ENCODE data around the gene PCYT2. TPM values are rescaled to one million over a fixed set of nuclear protein-coding genes. Genes with fewer than 3 reads are reported as not detected.

The PCYT2 gene
- total RNA-seq, 2 donors from 2014 or later, result 47.5 to 71.6 TPM

DNA sequence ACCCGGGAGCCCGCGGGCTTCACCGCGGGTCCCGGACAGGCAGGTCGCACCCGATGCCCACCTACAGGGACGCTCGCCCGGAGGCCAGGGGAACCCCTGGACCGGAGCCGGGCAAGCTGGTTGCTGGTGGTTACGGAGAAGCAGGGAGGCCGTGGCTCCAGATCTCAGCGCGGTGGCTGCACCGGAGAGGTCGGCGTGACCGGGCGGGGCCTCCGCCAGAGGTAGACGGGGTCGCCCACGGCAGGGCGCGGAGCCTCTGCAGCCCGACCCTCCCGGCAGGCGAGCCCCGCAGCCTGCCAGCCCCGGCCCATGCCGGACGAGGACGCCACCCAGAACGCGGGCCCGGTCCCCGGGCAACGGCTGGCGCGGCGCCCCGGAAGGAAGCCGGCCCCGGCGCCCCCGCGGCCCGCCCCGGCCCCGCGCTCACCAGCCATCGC, 341 bp downstream of the PCYT2 start:
- intact Hi-C loops (cut with DNase I), result no loop called here
- peaks cover 13% of the 10 kb centered on the region for H3K36me3 ChIP-seq
- DNase-seq, result no peak

DNA sequence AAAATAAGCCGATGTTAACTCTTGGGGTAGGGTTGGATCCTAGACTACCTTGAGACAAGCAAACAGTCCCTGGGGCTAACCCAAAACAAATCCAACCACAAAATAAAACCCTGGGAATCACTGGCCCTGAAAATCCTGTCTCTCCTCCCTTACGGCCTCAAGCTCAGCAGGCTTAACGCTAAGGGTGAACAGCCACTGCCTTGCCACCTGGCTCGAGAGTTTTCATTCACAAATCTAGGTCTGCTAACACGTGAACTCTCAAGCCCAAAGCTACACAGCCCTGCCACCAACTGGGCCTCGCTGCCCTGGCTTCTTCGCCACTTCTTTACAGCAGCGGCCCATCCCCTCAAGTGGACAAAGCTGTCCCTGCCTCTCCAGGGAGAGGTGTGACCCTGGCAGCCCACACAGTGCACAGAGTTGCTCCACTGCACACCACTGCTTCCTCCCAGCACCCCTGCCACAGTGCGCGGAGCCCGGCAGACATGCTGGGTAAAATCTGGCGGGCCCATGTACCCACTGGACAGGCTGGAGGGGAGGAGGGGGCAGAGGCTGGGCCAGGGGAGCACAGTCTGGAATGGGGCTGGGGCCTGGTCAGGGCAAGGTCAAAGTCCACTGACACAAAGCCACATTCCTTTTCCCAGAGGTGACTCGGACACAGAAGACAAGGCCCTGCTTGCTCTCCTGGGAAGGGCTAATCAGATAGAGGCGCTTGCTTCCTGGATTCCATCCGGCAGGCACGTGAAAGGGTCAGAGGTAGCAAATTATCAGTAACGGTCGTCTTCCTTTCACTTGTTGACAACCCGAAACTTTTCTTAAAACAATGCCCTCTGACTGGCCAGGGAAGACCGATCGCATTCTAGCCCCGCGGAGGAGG, 996 bp downstream of the PCYT2 start:
- peak; percentile 64 for DNase-seq
- peak overlapping the region; percentile 71 for H3K27ac ChIP-seq
- peak overlapping the region; percentile 80 to 83 for H3K9ac ChIP-seq (ENCODE audit: low read depth in 2 of 2, low read length in 2 of 2)
- TF ChIP-seq CTCF (IDR thresholded peaks at IDR 0.05), result no peak
- intact Hi-C loops (cut with DNase I), result no loop called here
- peaks cover 13% of the 10 kb centered on the region for H3K36me3 ChIP-seq
- H3K4me1 ChIP-seq, result no peaks in the 10 kb centered on the region
- no peaks in the 10 kb centered on the region for H3K27me3 ChIP-seq
- no peaks in the 10 kb centered on the region for H3K9me3 ChIP-seq
- H3K4me3 ChIP-seq, result peak overlapping the region; percentile 95

More for the DNA sequence above, 341 bp downstream of the PCYT2 start:
- Histone ChIP-seq H3K9me3 (no peaks in the 10 kb centered on the region), H3K4me3 (peak overlapping the region; percentile 95), H3K27ac (peak overlapping the region; percentile 71), H3K4me1 (no peaks in the 10 kb centered on the region), H3K9ac (ENCODE audit: low read depth in 2 of 2, low read length in 2 of 2) (peak overlapping the region; percentile 80 to 83), H3K27me3 (no peaks in the 10 kb centered on the region)
- no peak for TF ChIP-seq CTCF (IDR thresholded peaks at IDR 0.05)

- Histone ChIP-seq H3K36me3 (peaks cover 10% of the 10 kb centered on the region), H3K9ac (ENCODE audit: low read depth in 2 of 2, low read length in 2 of 2) (no peak overlapping the region), H3K27me3 (no peaks in the 10 kb centered on the region), H3K9me3 (no peaks in the 10 kb centered on the region), H3K27ac (no peak overlapping the region), H3K4me1 (no peaks in the 10 kb centered on the region), H3K4me3 (no peak overlapping the region)
- TF ChIP-seq CTCF (IDR thresholded peaks at IDR 0.05), result no peak
- intact Hi-C loops (cut with DNase I), result no loop called here
- no peak for DNase-seq
Observed at GRCh38 chr17:81909231-81909630, 2.0 kb downstream of the PCYT2 start.

GRCh38 chr17:81908793-81909192, 2.4 kb downstream of the PCYT2 start:
- no peak for DNase-seq
- no peak for TF ChIP-seq CTCF (IDR thresholded peaks at IDR 0.05)
- H3K9ac ChIP-seq (ENCODE audit: low read depth in 2 of 2, low read length in 2 of 2), result no peak overlapping the region
- no peak overlapping the region for H3K27ac ChIP-seq
- intact Hi-C loops (cut with DNase I), result no loop called here
- no peak overlapping the region for H3K4me3 ChIP-seq
- H3K36me3 ChIP-seq, result peaks cover 6% of the 10 kb centered on the region
- no peaks in the 10 kb centered on the region for H3K9me3 ChIP-seq
- H3K27me3 ChIP-seq, result no peaks in the 10 kb centered on the region
- no peaks in the 10 kb centered on the region for H3K4me1 ChIP-seq

- Histone ChIP-seq H3K9me3 (no peaks in the 10 kb centered on the region), H3K4me3 (no peak overlapping the region), H3K9ac (ENCODE audit: low read depth in 2 of 2, low read length in 2 of 2) (no peak overlapping the region), H3K4me1 (no peaks in the 10 kb centered on the region), H3K27me3 (no peaks in the 10 kb centered on the region), H3K27ac (no peak overlapping the region), H3K36me3 (no peaks in the 10 kb centered on the region)
- no peak for DNase-seq
- TF ChIP-seq CTCF (IDR thresholded peaks at IDR 0.05), result no peak
- intact Hi-C loops (cut with DNase I), result no loop called here
Observed at GRCh38 chr17:81907219-81908145, 3.7 kb downstream of the PCYT2 start.
